Sigmoid colon (tissue), 7 donors: ENCODE data around the gene CEP152. TPM values are rescaled to one million over a fixed set of nuclear protein-coding genes. Genes with fewer than 3 reads are reported as not detected.

Experiments
- DNase-seq: peaks from one replicate; pipeline ENCODE4 v3.0.0-alpha.2; 2019
- H3K27ac ChIP-seq, 4 donors: fragments of 200-600 bp; sonication (generic); one replicate each; pipeline ENCODE4 v1.5.1; 2016 to 2019; ENCODE audit warnings: mild to moderate bottlenecking in 1 of 4
- H3K27me3 ChIP-seq, 3 donors: fragments of 200-600 bp; sonication (generic); one replicate each; pipeline ENCODE4 v1.5.1; 2019; ENCODE audit warnings: mild to moderate bottlenecking in 1 of 3
- H3K36me3 ChIP-seq, 4 donors: fragments of 200-600 bp; sonication (generic); one replicate each; pipeline ENCODE4 v1.5.1; 2016 to 2019
- H3K4me1 ChIP-seq, 4 donors: fragments of 200-600 bp; sonication (generic); one replicate each; pipeline ENCODE4 v1.5.1; 2017 to 2019
- H3K4me3 ChIP-seq, 4 donors: fragments of 200-600 bp; sonication (generic); one replicate each; pipeline ENCODE4 v1.5.1; 2017 to 2019; ENCODE audit warnings: mild to moderate bottlenecking in 2 of 4, moderate library complexity in 1 of 4
- H3K9me3 ChIP-seq, 4 donors: fragments of 200-600 bp in 3 of 4; sonication (generic) in 3 of 4; one replicate each; pipeline versions ENCODE4 v1.5.1 to v1.6.1; 2013 to 2019
- EP300 ChIP-seq, 4 donors: sonication (generic); formaldehyde crosslinking; IDR thresholded peaks; one replicate each; pipeline ENCODE4 v1.6.1; 2017; ENCODE audit warnings: antibody characterized with exemption in 4 of 4
- POLR2A ChIP-seq, 2 donors: fragments of 450-650 bp; IDR thresholded peaks; one replicate each; pipeline ENCODE4 v1.6.1; 2016; ENCODE audit warnings: antibody characterized with exemption in 2 of 2, mild to moderate bottlenecking in 2 of 2, moderate library complexity in 2 of 2
- POLR2AphosphoS5 ChIP-seq, 4 donors: sonication (generic); formaldehyde crosslinking; IDR thresholded peaks; one replicate each; pipeline ENCODE4 v1.6.1; 2017; ENCODE audit warnings: antibody characterized with exemption in 4 of 4
- WGBS, 2 donors: extraction: QIAGEN DNeasy Blood & Tissue Kit; methylation state at CpG; one replicate each; pipeline ENCODE4 v1.1.7; 2013; 5-methylcytosine and 5-hydroxymethylcytosine counted together
- intact Hi-C: fragments of 100-400 bp; cut with DNase I; formaldehyde crosslinking; loops from one replicate; pipeline ENCODE4 v1.15.1; 2023
- polyA plus RNA-seq, 3 donors: library from polyadenylated mRNA; stranded (reverse); fragments of 200-250 nt; gene quantifications; one replicate each; pipeline ENCODE4 v1.2.3, GENCODE V29; 2013
- total RNA-seq, 4 donors: library from RNA; depleted of rRNA; stranded (reverse); fragments of >200 nt; gene quantifications; one replicate each; pipeline ENCODE4 v1.1.0, GENCODE V29; 2016
- TF ChIP-seq, protein P1 (sequence below), 4 experiments: fragments of 450-650 bp in 3 of 4; fragments of 200-600 bp in 1 of 4; IDR thresholded peaks; one replicate each; pipeline ENCODE4 v1.5.1; 2016 to 2019; ENCODE audit warnings: antibody characterized with exemption in 4 of 4, mild to moderate bottlenecking in 3 of 4, moderate library complexity in 2 of 4
- donor health status: healthy with polysubstance abuse.
- donor health status: Bipolar disorder and iron deficiency.
- donor health status: healthy.

The CEP152 gene
- 1 to 10 TPM; 3.1 to 5.1 (median 3.7) TPM for total RNA-seq
- 1 to 10 TPM in 1 of 3 donors, under 1 TPM in 2; 0.46 to 2.5 (median 0.60) TPM for polyA plus RNA-seq

- Histone ChIP-seq H3K27me3 (no peaks in the 10 kb centered on the region), H3K36me3 (no peaks in the 10 kb centered on the region), H3K9me3 (no peaks in the 10 kb centered on the region), H3K27ac (peak within 1 kb of the TSS; percentile 38 to 66 (median 59)), H3K4me3 (peak within 1 kb of the TSS; percentile 65 to 80 (median 76)), H3K4me1 (peaks cover 0 to 16% (median 7%) of the 10 kb centered on the region in 4 donors)
- DNase-seq, result peak; percentile 98
- WGBS, 2 donors, result 0 to 1% methylated on average over 51 of the region's 51 CpGs
- intact Hi-C loops, result no loop called here
- TF ChIP-seq POLR2A (IDR thresholded peaks at IDR 0.05), result no peak
- peak; percentile 7 to 75 (median 39) for TF ChIP-seq POLR2AphosphoS5 (IDR thresholded peaks at IDR 0.05)
Measured at GRCh38 chr15:48810414-48811324, at the start of gene CEP152. Gene CEP152 (minus strand): TSS chr15:48811069. CDS start chr15:48805649, 5,420 bp downstream.

DNA sequence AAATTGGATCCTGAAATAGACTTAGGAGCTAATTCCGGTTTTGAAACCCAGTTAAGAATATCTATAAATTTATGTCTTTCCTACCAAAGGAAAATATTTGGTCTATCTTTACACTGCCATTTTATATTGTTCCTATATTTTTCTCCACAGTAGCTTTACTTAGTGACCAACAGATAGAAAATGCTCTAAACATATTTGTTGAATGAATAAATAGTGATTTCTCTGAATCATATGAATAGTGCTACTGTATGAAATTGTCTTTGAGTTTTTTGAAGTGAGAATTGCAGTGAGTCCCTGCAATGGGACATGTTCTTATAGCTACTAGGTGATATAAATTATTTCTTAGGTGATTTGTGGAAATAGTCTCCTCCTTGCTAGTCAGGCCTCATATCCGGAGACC is 48.6 kb upstream of the CEP152 start:
- Histone ChIP-seq H3K27me3 (no peaks in the 10 kb centered on the region), H3K36me3 (no peaks in the 10 kb centered on the region), H3K4me3 (no peak overlapping the region), H3K27ac (no peak overlapping the region), H3K9me3 (no peaks in the 10 kb centered on the region), H3K4me1 (peaks cover 0 to 16% (median 9%) of the 10 kb centered on the region in 4 donors)
- 90 to 95% methylated on average over 2 of the region's 2 CpGs for WGBS, 2 donors
- TF ChIP-seq EP300 (IDR thresholded peaks at IDR 0.05) (no peak), POLR2AphosphoS5 (IDR thresholded peaks at IDR 0.05) (no peak), POLR2A (IDR thresholded peaks at IDR 0.05) (no peak)
- TF ChIP-seq, protein P1, sequence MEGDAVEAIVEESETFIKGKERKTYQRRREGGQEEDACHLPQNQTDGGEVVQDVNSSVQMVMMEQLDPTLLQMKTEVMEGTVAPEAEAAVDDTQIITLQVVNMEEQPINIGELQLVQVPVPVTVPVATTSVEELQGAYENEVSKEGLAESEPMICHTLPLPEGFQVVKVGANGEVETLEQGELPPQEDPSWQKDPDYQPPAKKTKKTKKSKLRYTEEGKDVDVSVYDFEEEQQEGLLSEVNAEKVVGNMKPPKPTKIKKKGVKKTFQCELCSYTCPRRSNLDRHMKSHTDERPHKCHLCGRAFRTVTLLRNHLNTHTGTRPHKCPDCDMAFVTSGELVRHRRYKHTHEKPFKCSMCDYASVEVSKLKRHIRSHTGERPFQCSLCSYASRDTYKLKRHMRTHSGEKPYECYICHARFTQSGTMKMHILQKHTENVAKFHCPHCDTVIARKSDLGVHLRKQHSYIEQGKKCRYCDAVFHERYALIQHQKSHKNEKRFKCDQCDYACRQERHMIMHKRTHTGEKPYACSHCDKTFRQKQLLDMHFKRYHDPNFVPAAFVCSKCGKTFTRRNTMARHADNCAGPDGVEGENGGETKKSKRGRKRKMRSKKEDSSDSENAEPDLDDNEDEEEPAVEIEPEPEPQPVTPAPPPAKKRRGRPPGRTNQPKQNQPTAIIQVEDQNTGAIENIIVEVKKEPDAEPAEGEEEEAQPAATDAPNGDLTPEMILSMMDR (IDR thresholded peaks at IDR 0.05), result no peak
- intact Hi-C loops, result no loop called here
- no peak for DNase-seq

GRCh38 chr15:48858401-48858800 is 47.5 kb upstream of the CEP152 start:
- Histone ChIP-seq H3K27me3 (no peaks in the 10 kb centered on the region), H3K9me3 (no peaks in the 10 kb centered on the region), H3K4me3 (no peak overlapping the region), H3K36me3 (no peaks in the 10 kb centered on the region), H3K27ac (no peak overlapping the region), H3K4me1 (peaks cover 0 to 13% (median 8%) of the 10 kb centered on the region in 4 donors)
- intact Hi-C loops, result no loop called here
- WGBS, 2 donors, result 13 to 19% methylated on average over 2 of the region's 2 CpGs
- TF ChIP-seq POLR2AphosphoS5 (IDR thresholded peaks at IDR 0.05), result no peak
- TF ChIP-seq, protein P1 (IDR thresholded peaks at IDR 0.05), result no peak
- TF ChIP-seq POLR2A (IDR thresholded peaks at IDR 0.05), result no peak
- no peak for TF ChIP-seq EP300 (IDR thresholded peaks at IDR 0.05)
- DNase-seq, result no peak

DNA sequence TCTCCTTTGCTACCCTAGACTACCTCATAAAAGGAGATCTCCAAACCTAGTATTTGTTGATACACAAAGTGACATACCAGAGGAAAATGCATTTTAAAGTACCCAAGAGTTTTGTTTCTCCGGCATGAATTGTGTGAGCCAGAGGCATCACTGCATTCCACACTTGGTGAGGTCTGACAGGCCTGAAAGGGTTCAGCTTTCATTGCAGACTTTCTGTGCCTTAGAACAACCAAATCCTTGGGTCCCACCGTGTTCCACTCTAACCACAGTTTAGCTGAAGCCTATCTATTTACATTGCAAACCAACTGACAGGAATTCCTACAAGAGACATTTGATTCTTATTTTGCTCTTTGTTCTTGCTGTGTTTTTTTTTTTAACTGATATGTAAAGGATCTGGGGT is 46.1 kb upstream of the CEP152 start:
- H3K27me3 ChIP-seq, result no peaks in the 10 kb centered on the region
- no peak overlapping the region for H3K4me3 ChIP-seq
- H3K27ac ChIP-seq, result no peak overlapping the region
- no peak for TF ChIP-seq POLR2A (IDR thresholded peaks at IDR 0.05)
- TF ChIP-seq EP300 (IDR thresholded peaks at IDR 0.05), result no peak
- no peak for TF ChIP-seq POLR2AphosphoS5 (IDR thresholded peaks at IDR 0.05)
- TF ChIP-seq, protein P1 (IDR thresholded peaks at IDR 0.05), result no peak
- H3K4me1 ChIP-seq, result peaks cover 0 to 13% (median 8%) of the 10 kb centered on the region in 4 donors
- no peaks in the 10 kb centered on the region for H3K36me3 ChIP-seq
- WGBS, 2 donors, result 61 to 67% methylated on average over 2 of the region's 2 CpGs
- intact Hi-C loops, result no loop called here
- DNase-seq, result no peak
- H3K9me3 ChIP-seq, result no peaks in the 10 kb centered on the region
